GM21576 (cell line): ENCODE results near the gene ASGR2.
"Not testable (repeated sequence)": the region's sequence is repeated elsewhere in the genome, so short reads cannot be mapped to it uniquely, and the experiment has no call there.

Source experiments
- ATAC-seq: cut with Tn5 transposase; IDR thresholded peaks from one replicate; pipeline ENCODE4 v1.9.1; 2021; ENCODE audit warnings: mild to moderate bottlenecking, moderate library complexity; ENCODE audit not compliant: unreplicated experiment

The ASGR2 gene

DNA sequence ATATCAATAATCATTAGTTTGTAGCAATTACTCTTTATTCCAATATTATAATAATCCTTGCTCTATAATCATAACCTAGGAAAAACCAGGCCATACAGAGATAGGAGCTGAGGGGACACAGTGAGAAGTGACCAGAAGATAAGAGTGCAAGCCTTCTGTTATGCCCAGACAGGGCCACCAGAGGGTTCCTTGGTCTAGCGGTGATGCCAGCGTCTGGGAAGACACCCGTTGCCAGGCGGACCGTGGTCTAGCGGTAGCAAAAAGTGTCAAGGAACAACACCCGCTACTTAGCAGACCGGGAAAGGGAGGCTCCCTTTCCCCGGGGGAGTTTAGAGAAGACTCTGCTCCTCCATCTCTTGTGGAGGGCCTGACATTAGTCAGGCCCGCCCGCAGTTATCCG lies 11.8 kb upstream of the ASGR2 start:
- ATAC-seq = not testable (repeated sequence)

- no peak for ATAC-seq
These were observed 10.3 kb upstream of the ASGR2 start for GRCh38 chr17:7124923-7125322.

DNA sequence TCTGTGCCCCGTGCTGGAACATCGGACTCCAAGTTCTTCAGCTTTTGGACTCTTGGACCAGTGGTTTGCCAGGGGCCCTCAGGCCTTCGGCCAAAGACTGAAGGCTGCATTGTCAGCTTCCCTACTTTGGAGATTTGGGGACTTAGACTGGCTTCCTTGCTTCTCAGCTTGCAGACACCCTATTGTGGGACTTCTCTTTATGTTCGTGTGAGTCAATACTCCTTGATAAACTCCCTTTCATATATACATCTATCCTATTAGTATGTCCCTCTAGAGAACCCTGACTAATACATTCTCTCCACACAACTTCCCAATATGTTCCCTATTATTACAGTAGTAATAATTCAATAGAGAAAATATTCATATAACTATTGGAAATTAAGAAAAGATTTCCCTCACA lies 9.2 kb upstream of the ASGR2 start:
- no peak for ATAC-seq

- no peak for ATAC-seq
These were observed 7.8 kb upstream of the ASGR2 start for GRCh38 chr17:7122381-7122780.

GRCh38 chr17:7120635-7121034 lies 6.0 kb upstream of the ASGR2 start:
- ATAC-seq = not testable (repeated sequence)

DNA sequence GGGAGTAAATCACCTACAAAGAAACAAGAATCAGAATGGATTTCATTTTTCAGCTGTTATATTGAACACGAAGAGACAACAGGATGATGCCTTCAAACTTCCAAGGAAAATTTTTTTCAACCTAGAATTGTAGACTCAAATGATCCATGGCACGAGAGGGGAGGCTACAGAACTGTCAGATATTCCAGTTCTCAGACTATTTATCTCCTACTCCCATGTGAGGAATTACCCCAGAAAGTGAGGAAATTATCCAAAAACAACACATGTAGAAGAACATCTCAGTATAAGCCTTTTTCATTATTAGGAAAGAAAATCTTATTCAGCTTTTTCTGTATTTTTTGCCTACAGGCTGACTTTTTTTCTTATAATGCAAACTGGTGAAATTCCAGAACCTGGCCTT lies 5.5 kb upstream of the ASGR2 start:
- ATAC-seq = no peak

DNA sequence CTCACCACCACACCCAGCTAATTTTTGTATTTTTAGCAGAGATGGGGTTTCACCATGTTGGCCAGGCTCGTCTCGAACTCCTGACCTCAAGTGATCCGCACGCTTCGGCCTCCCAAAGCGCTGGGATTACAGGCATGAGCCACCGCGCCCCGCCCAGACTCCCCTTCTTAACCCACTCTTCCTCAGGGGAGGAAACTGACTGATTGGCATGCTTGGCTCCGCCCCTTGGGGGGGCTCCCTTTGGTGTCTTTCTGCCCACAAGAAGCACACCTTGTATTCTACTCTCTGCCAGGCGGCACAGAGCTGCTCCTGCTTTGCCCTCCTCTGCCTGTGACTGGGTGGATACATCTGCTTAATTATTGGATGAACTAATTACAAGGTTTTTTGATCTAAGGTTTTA lies 4.7 kb upstream of the ASGR2 start:
- no peak for ATAC-seq

DNA sequence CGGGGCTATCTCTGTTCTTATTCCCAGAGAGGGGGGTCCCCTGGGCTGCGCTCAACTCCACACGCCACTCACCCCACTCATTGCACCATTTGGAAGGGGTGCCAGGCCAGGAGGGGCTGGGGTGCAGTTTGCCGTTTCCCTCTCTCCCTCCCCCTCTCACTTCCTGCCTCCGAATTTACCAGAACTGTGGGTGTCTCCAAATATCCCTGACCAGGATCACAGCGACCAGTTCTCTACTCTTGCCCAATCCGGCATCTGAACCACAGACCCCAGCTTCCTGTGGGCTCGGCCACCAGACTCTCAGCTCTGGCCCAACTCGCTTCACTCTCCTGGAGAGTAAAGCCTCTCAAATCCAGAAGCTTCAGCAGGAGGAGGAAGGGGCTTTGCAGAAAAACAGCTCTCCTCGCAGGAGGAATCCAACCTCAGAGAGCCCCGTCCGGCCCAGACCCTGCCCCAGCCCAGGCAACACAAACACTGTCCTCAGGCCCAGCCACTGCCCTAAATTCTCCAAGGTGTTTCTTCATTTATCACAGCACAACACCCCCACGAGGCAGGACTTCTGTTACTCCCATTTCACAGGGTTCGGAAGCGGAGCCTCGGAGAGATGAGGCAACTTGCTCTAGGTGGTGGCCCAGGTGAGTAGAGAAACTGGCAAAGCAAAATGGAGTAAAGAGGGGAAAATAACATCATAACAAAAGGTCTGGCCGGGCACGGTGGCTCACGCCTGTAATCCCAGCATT lies 423 bp upstream of the ASGR2 start:
- no peak for ATAC-seq

GRCh38 chr17:7113273-7114071 lies 1.1 kb downstream of the ASGR2 start:
- ATAC-seq = no peak

DNA sequence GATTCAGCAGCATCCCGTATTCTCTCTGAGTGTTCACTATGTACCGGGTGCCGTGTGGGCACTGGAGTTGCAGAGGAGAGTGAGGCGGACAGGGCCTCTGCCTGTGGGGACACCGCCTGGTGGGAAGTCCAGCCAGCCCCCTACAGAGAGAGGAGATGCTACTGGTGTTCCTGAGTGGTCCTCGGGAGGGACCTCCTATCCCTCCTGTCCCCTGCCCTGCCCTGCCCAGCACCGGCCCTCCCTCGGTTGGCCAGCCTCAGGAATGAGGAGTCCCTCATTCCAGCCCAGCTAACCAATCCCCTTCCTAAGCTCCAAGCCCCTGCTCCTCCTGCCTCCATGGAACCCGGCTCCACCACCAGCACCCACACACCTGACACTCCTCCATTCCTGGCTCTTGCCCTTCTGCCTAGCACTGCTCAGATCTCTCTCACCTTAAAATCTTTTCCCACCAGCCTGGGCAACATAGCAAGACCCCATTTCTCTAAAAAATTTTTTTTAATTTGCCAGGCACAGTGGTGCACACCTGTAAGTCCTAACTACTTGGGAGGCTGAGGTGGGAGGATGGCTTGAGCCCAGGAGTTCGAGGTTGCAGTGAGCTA lies 2.0 kb downstream of the ASGR2 start:
- ATAC-seq = no peak

DNA sequence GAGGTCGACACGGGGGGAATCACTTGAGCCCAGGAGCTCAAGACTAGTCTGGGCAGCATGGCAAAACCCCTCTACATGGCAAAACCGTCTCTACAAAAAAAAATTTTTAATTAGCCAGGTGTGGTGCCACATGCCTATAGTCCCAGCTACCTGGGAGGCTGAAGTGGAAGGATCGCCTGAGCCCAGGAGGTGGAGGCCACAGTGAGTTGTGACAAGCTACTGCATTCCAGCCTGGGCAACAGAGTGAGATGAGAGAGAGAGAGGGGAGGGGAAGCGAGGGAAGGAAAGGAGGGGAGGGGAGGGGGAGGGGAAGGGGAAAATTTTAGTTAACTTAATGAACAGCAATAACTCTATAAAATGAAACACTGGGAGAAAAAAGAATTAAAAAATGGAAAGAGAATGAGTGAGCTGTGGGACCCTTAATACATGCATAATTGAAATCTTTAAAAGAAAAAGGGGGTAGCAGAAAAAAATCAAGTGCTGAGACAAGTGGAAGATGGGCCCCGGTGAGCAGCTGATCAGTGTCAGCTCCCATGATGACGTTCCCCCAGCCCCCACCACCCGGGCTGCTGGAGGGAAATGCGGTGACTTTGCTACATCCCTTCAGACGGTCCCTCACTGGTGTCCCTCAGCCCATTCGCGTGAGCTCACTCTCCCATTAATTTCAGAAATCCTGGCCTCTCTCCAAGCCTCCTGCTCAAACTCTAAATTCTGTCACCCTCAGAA lies 2.7 kb downstream of the ASGR2 start:
- ATAC-seq = no peak

DNA sequence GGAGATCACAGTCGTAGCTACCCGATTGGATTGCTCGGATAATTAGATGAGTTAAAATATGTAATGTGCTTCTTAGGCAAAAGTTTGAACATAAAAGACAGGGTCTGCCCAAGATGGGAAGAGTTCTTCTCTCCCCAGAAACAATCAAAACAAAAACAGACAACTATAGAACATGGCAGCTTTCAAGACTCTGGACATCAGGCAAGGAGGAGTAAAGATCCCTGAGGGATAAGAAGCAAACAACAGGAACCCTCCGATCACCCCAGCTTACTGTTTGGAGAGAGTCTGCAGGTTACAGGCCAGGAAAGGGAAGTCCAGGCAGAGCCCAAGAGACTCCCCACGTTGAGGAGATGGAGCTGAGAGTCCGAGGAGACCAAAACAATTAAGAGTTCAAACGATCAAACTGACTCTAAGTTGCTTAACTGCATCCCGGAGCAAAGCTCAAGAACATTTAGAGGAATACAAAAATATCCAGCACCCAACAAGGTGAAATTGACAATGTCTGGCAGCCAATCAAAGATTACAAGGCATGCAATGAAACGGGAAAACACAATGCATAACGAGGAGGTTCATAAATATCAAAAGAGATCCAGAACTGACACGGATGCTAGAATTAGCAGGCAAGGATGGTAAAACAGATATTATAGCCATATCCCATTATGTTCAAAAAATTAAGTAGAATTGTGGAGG lies 3.9 kb downstream of the ASGR2 start:
- ATAC-seq = no peak

- ATAC-seq = no peak
These were observed 4.9 kb downstream of the ASGR2 start for GRCh38 chr17:7109461-7110322.

DNA sequence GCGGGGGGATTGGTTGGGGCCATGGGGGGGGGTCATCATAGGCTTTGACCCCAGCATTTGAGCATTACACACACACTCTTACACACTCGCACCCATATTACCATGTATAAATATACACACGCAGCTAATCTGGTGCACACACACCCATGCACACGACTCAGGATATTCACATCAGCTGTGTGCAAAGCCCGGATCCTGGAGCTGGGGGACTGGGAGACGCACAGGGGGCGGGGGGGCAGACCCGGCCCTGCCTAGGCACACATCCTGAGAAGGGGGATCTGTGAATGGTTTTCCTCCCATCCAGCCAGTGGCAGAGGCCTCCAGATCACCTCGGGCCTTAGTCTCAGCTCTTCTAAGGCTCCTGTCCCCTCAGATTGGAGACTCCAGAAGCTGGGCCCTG lies 5.6 kb downstream of the ASGR2 start:
- no peak for ATAC-seq

DNA sequence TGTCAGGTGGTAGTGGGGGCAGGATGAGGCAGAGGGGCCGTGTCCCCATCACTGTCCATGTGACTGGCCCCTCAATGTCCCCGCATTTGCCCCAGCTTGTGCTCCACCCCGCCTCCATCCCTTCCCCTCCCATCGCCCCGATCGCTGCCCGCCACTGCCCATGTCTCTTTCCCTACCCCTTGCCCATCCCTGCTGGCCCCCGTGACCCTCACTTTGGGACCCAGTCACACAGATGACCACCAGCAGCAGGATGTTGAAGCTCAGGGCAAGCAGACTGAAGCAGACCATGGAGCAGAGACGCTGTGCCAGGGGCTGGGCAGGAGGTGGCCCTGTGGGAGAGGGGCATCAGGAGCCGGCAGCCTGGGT lies 6.1 kb downstream of the ASGR2 start:
- no peak for ATAC-seq

GRCh38 chr17:7107795-7108559 lies 6.6 kb downstream of the ASGR2 start:
- no peak for ATAC-seq

- ATAC-seq = no peak
These were observed 7.4 kb downstream of the ASGR2 start for GRCh38 chr17:7107012-7107754.

DNA sequence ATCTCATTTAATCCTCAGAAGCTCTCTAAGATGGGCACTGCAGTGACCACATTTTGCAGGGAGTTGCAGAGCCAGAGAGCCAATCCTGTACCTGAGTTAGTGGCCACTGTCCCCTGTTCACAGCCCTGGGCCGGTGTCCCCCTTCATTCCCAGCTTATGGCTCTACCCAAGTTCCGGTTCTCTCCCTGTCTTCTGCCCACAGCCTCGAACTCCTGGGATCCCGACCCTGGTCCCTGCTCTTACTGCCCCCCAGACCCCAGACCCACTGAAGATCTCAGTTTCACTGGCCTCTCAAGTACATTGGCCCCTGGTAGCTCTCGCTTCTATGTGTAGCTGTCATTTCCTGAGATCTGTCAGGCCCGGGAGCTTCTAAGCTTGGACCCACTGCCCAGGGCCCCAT lies 12.2 kb downstream of the ASGR2 start:
- no peak for ATAC-seq
